Measurements from ENCODE around the gene ARHGEF16.

Gene ARHGEF16

GRCh38 chr1:3417082-3417739 is 37.3 kb upstream of the ARHGEF16 start:
- no peak for TF ChIP-seq CTCF (IDR thresholded peaks at IDR 0.05)
- Histone ChIP-seq H3K4me1 (no peaks in the 10 kb centered on the region), H3K36me3 (ENCODE audit: control insufficient read depth, insufficient read depth, low read length) (no peaks in the 10 kb centered on the region)

GRCh38 chr1:3417934-3418333 is 36.5 kb upstream of the ARHGEF16 start:
- no peaks in the 10 kb centered on the region for H3K4me1 ChIP-seq
- H3K9me3 ChIP-seq (ENCODE audit: control insufficient read depth, low read length): no peaks in the 10 kb centered on the region
- no peaks in the 10 kb centered on the region for H3K36me3 ChIP-seq (ENCODE audit: control insufficient read depth, insufficient read depth, low read length)
- TF ChIP-seq CTCF (IDR thresholded peaks at IDR 0.05): no peak
- no peak overlapping the region for H3K4me2 ChIP-seq (ENCODE audit: low read length)
- H3K27ac ChIP-seq: no peak overlapping the region
- no peak overlapping the region for H3K4me3 ChIP-seq (ENCODE audit: low read depth, low read length)
- H2AFZ ChIP-seq: no peak overlapping the region
- H3K9ac ChIP-seq: no peak overlapping the region
- H3K79me2 ChIP-seq: no peaks in the 10 kb centered on the region
- H3K27me3 ChIP-seq (ENCODE audit: control insufficient read depth, insufficient read depth, low read length): no peaks in the 10 kb centered on the region

More at GRCh38 chr1:3417082-3417739, 37.3 kb upstream of the ARHGEF16 start:
- no peak overlapping the region for H3K4me3 ChIP-seq (ENCODE audit: low read depth, low read length)
- no peak overlapping the region for H2AFZ ChIP-seq
- H3K27ac ChIP-seq: no peak overlapping the region
- H3K9me3 ChIP-seq (ENCODE audit: control insufficient read depth, low read length): no peaks in the 10 kb centered on the region
- no peak overlapping the region for H3K9ac ChIP-seq
- no peak overlapping the region for H3K4me2 ChIP-seq (ENCODE audit: low read length)
- H3K27me3 ChIP-seq (ENCODE audit: control insufficient read depth, insufficient read depth, low read length): no peaks in the 10 kb centered on the region
- no peaks in the 10 kb centered on the region for H3K79me2 ChIP-seq

- no peaks in the 10 kb centered on the region for H3K79me2 ChIP-seq
- no peak overlapping the region for H3K27ac ChIP-seq
- no peaks in the 10 kb centered on the region for H3K27me3 ChIP-seq (ENCODE audit: control insufficient read depth, insufficient read depth, low read length)
- H3K9me3 ChIP-seq (ENCODE audit: control insufficient read depth, low read length): no peaks in the 10 kb centered on the region
- H2AFZ ChIP-seq: no peak overlapping the region
- no peaks in the 10 kb centered on the region for H3K36me3 ChIP-seq (ENCODE audit: control insufficient read depth, insufficient read depth, low read length)
- no peak overlapping the region for H3K9ac ChIP-seq
- no peak for TF ChIP-seq CTCF (IDR thresholded peaks at IDR 0.05)
- H3K4me3 ChIP-seq (ENCODE audit: low read depth, low read length): no peak overlapping the region
- H3K4me2 ChIP-seq (ENCODE audit: low read length): no peak overlapping the region
- no peaks in the 10 kb centered on the region for H3K4me1 ChIP-seq
These were observed 35.9 kb upstream of the ARHGEF16 start for GRCh38 chr1:3418600-3418999.

- H3K36me3 ChIP-seq (ENCODE audit: control insufficient read depth, insufficient read depth, low read length): no peaks in the 10 kb centered on the region
- H3K79me2 ChIP-seq: no peaks in the 10 kb centered on the region
- H3K9ac ChIP-seq: no peak overlapping the region
- H3K4me1 ChIP-seq: no peaks in the 10 kb centered on the region
- H3K4me2 ChIP-seq (ENCODE audit: low read length): no peak overlapping the region
- H2AFZ ChIP-seq: no peak overlapping the region
- H3K9me3 ChIP-seq (ENCODE audit: control insufficient read depth, low read length): no peaks in the 10 kb centered on the region
- no peaks in the 10 kb centered on the region for H3K27me3 ChIP-seq (ENCODE audit: control insufficient read depth, insufficient read depth, low read length)
- no peak overlapping the region for H3K4me3 ChIP-seq (ENCODE audit: low read depth, low read length)
- H3K27ac ChIP-seq: no peak overlapping the region
- TF ChIP-seq CTCF (IDR thresholded peaks at IDR 0.05): no peak
These were observed 34.9 kb upstream of the ARHGEF16 start for GRCh38 chr1:3419415-3420204.
